NCI-H2107 treated with DMSO at 0.1 percent for 48 hours (cell line): ENCODE measurements around the gene RPL23.

Experiments
- DNase-seq: peaks from one replicate; lab custom pipeline; 2025; ENCODE audit not compliant: unreplicated experiment; lab: John Stamatoyannopoulos, UW

Gene RPL23

GRCh38 chr17:38885044-38885727 lies 31.7 kb upstream of the RPL23 start:
- no peak for DNase-seq

- DNase-seq, result no peak
These were observed 30.3 kb upstream of the RPL23 start for GRCh38 chr17:38883592-38884526.

- DNase-seq, result no peak
These were observed 29.3 kb upstream of the RPL23 start for GRCh38 chr17:38882870-38883269.

- no peak for DNase-seq
These were observed 28.2 kb upstream of the RPL23 start for GRCh38 chr17:38881600-38882191.

GRCh38 chr17:38879878-38880665 lies 26.6 kb upstream of the RPL23 start:
- no peak for DNase-seq

GRCh38 chr17:38877130-38877851 lies 23.8 kb upstream of the RPL23 start:
- no peak for DNase-seq

GRCh38 chr17:38875477-38876075 lies 22.1 kb upstream of the RPL23 start:
- DNase-seq, result no peak

- DNase-seq, result no peak
These were observed 21.2 kb upstream of the RPL23 start for GRCh38 chr17:38874505-38875400.

GRCh38 chr17:38873640-38874380 lies 20.3 kb upstream of the RPL23 start:
- DNase-seq, result no peak

- no peak for DNase-seq
These were observed 19.3 kb upstream of the RPL23 start for GRCh38 chr17:38872671-38873385.

GRCh38 chr17:38872027-38872511 lies 18.5 kb upstream of the RPL23 start:
- no peak for DNase-seq

GRCh38 chr17:38871247-38872015 lies 17.9 kb upstream of the RPL23 start:
- DNase-seq, result no peak

GRCh38 chr17:38870259-38871165 lies 17.0 kb upstream of the RPL23 start:
- no peak for DNase-seq

GRCh38 chr17:38869526-38870258 lies 16.2 kb upstream of the RPL23 start, which contains the start of gene LASP1:
LASP1 (plus strand) TSS chr17:38870058; CDS start chr17:38870190, 132 bp downstream.
- peak; percentile 59 for DNase-seq
